ENCODE measurements around the gene RUNX1. TPM values are rescaled to one million over a fixed set of nuclear protein-coding genes. Genes with fewer than 3 reads are reported as not detected.

Gene RUNX1
- total RNA-seq, 1 donor from 2014 or later, result 25.4 TPM

- no peak for DNase-seq (ENCODE audit: low read depth)
These were observed 10.6 kb upstream of the RUNX1 start for GRCh38 chr21:35059742-35060141.

GRCh38 chr21:35058058-35058457 lies 9.0 kb upstream of the RUNX1 start:
- no peak for DNase-seq (ENCODE audit: low read depth)

- no peak for DNase-seq (ENCODE audit: low read depth)
These were observed 8.3 kb upstream of the RUNX1 start for GRCh38 chr21:35057428-35057827.

GRCh38 chr21:35053356-35054096 lies 4.4 kb upstream of the RUNX1 start:
- DNase-seq (ENCODE audit: low read depth), result no peak

- no peak for DNase-seq (ENCODE audit: low read depth)
These were observed 3.7 kb upstream of the RUNX1 start for GRCh38 chr21:35052801-35053200.

GRCh38 chr21:35051287-35051818 lies 2.3 kb upstream of the RUNX1 start:
- peak; percentile 88 for DNase-seq (ENCODE audit: low read depth)

GRCh38 chr21:35050348-35051286 lies 1.5 kb upstream of the RUNX1 start:
- DNase-seq (ENCODE audit: low read depth), result no peak

GRCh38 chr21:35048183-35048601 lies 910 bp downstream of the RUNX1 start:
- no peak for DNase-seq (ENCODE audit: low read depth)

GRCh38 chr21:35046880-35047229 lies 2.2 kb downstream of the RUNX1 start:
- no peak for DNase-seq (ENCODE audit: low read depth)

GRCh38 chr21:35046263-35046624 lies 2.9 kb downstream of the RUNX1 start:
- DNase-seq (ENCODE audit: low read depth), result no peak

- no peak for DNase-seq (ENCODE audit: low read depth)
These were observed 3.4 kb downstream of the RUNX1 start for GRCh38 chr21:35045542-35046262.

GRCh38 chr21:35044770-35045541 lies 4.1 kb downstream of the RUNX1 start:
- no peak for DNase-seq (ENCODE audit: low read depth)

GRCh38 chr21:35044128-35044527 lies 5.0 kb downstream of the RUNX1 start:
- DNase-seq (ENCODE audit: low read depth), result no peak

GRCh38 chr21:35043549-35043948 lies 5.6 kb downstream of the RUNX1 start:
- no peak for DNase-seq (ENCODE audit: low read depth)

- no peak for DNase-seq (ENCODE audit: low read depth)
These were observed 6.3 kb downstream of the RUNX1 start for GRCh38 chr21:35042836-35043235.

- no peak for DNase-seq (ENCODE audit: low read depth)
These were observed 7.2 kb downstream of the RUNX1 start for GRCh38 chr21:35041881-35042280.

- no peak for DNase-seq (ENCODE audit: low read depth)
These were observed 8.0 kb downstream of the RUNX1 start for GRCh38 chr21:35041122-35041521.

GRCh38 chr21:35039595-35040289 lies 9.4 kb downstream of the RUNX1 start:
- no peak for DNase-seq (ENCODE audit: low read depth)

GRCh38 chr21:35038772-35039319 lies 10.3 kb downstream of the RUNX1 start:
- DNase-seq (ENCODE audit: low read depth), result no peak

- DNase-seq (ENCODE audit: low read depth), result no peak
These were observed 11.7 kb downstream of the RUNX1 start for GRCh38 chr21:35037384-35037765.
